ENCODE measurements around the gene CPNE8.

CPNE8 gene

GRCh38 chr12:38892976-38893375 is 12.4 kb downstream of the CPNE8 start:
- no peak for DNase-seq

DNA sequence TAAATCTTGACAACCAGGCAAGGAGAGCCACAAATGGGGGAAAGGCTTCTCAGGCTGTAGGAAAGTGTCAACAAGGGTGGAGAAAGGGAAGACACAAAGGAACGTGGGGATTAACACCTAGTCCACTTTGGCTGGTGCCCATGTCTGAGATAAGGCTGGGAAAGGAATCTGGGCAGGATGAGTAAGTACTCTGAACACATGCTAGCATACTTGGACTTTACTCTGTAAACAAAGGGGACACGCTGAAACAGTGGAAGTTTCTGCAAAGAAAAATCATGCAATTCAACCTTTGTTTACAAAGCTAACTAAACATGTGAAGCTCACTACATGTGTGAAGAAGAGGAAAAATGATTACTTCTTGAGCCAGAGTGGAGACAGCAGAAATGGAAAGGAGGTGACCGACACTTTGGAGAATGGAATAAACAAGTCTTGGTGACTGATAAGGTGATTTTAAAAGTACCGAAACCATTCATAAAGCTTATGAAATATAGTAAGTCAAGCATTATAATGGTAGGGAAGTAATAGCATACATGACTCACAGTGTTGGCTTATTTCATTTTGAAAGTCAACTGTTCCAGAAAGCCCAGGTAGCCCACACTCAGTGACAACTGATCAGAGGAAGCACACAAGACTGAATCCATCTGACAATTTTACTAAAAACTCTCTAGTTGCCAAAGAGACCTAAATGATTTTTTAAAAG is 13.2 kb downstream of the CPNE8 start:
- DNase-seq = no peak

DNA sequence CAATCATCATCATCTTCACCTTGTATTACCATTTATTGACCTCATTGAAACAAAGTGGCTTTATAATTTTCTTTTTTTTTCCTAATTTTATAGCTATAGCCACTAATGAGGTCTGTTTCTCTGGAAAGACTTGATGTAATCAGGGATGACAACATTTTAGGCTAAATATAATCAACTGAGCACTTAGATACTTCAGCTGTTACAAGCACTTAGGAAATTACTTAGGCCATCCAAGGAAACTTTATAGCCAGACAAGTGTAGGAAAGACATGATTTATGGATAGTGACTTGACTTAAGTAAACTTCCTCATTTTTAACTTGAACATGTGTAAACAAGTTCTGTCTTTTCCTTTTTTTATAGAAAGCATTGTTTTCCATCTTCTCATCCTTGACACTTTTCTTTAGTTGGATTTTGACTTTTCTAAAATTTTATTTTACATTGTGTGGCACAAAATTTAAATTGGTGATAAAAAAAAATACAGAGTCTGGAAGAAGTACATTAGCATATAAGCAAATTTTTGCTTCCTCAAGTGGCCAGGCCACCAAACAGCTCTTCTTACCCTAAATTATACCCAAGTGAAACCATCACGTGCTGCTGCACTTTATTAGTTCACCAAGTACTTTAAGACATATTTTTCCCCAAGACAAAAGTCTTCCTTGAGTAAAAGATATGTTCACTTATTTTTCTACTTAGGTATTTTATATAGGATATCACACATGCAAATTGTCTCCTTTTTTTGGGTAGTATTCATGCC is 15.1 kb downstream of the CPNE8 start:
- DNase-seq = no peak

GRCh38 chr12:38889297-38889815 is 16.0 kb downstream of the CPNE8 start:
- no peak for DNase-seq

- DNase-seq = no peak
Measured at GRCh38 chr12:38887770-38888169, 17.6 kb downstream of the CPNE8 start.

- no peak for DNase-seq
Measured at GRCh38 chr12:38886931-38887330, 18.5 kb downstream of the CPNE8 start.

GRCh38 chr12:38886064-38886463 is 19.3 kb downstream of the CPNE8 start:
- DNase-seq = peak; percentile 9

- no peak for DNase-seq
Measured at GRCh38 chr12:38884666-38885065, 20.7 kb downstream of the CPNE8 start.

DNA sequence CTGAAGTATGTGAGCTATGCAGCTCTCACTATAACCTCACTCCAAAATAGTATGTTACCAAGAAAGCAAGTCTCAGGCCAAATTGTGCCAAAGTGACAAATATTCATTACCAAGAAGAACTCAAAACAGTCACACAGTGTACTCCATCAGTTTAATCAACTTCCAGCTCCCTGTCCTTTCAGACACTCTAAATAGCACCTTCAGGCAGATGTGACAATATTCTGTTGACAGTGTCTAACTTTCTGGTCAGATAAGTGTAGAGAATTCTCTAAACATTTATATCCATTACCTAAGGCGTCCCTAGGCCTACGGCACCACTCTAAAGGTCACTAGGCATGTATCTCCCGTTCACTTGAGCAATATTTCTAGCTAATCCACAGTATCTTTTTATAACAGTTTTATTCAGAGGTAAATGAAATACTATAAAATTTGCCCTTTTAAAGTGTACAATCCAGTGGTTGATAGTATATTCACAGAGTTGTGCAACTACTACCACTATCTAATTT is 21.7 kb downstream of the CPNE8 start:
- no peak for DNase-seq

DNA sequence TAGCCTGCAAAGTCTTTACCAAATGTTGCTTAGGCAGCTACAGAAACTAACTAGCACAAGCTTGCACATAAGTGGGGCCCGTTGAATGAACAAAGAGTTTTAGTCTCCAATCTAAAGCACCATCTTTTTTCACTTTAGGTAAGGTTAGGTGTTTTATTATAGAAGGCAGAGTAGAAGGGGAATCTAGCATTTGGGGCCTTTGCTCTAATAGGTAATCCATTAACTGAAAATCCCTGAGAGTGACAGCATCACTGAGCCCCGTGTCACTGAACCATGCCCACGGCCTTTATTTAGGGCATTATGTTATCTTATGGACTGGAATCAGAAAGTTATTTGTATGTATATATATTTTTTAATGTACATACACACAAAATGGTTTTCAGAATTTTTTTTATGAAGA is 25.1 kb downstream of the CPNE8 start:
- DNase-seq = no peak

DNA sequence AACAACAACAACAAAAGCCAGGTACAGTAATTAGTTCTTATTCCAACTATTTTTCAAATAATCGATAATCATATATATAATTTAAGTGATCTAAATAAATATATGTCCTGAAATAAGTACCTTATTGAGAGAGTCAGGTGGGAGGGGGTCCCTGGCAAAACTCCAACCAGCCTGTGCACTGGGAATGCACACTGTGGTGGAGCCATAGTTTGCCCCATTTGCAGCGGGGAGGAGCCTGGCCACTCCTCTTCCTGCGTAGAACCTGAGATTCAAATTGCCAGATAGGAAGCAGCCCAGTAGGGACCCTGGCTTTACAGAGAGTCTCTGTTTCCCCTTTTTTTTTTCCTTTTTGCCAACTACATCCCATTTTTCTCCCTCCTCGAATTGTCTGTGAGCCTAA is 26.4 kb downstream of the CPNE8 start:
- no peak for DNase-seq

DNA sequence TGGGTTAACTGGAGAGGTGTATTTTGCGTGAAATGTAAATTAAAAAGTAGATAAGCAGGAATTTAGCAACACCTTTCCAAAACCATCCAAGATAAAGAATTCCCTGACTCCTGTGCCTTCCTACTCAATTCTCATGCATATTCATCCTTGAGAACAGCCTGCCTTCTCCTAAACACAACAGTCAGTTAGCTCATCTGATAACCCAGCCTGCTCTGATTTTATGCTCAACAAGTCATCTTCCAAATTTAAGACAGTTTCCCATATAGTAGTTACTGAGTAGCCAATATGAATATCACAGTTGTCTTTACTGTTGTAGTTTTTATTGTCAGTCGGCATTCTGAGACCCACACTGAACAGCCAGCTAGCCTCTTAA is 27.1 kb downstream of the CPNE8 start:
- DNase-seq = no peak

GRCh38 chr12:38875586-38876228 is 29.7 kb downstream of the CPNE8 start:
- DNase-seq = no peak

GRCh38 chr12:38872561-38872960 is 32.8 kb downstream of the CPNE8 start:
- DNase-seq = no peak

- DNase-seq = no peak
Measured at GRCh38 chr12:38872156-38872555, 33.2 kb downstream of the CPNE8 start.

GRCh38 chr12:38869036-38869435 is 36.4 kb downstream of the CPNE8 start:
- no peak for DNase-seq

GRCh38 chr12:38850461-38850860 is 54.9 kb downstream of the CPNE8 start:
- no peak for DNase-seq

- no peak for DNase-seq
Measured at GRCh38 chr12:38847247-38847646, 58.1 kb downstream of the CPNE8 start.

DNA sequence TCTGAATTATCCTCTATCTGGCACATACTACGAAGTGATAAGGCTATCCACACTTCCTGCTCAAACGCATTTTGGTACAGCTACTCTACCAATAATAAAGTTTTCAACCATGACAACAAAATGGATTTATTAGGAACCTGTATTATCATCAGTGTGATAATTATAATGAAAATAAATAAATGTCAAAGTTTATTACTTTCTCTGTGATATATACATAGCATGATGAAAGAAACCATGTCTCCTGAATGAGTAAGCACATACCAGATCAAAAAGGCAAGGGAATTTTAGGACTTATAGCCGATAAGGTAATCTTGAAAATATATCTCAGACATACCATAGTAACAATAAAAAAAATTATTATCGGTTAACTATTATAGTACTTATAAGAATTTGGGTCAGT is 61.1 kb downstream of the CPNE8 start:
- DNase-seq = no peak

DNA sequence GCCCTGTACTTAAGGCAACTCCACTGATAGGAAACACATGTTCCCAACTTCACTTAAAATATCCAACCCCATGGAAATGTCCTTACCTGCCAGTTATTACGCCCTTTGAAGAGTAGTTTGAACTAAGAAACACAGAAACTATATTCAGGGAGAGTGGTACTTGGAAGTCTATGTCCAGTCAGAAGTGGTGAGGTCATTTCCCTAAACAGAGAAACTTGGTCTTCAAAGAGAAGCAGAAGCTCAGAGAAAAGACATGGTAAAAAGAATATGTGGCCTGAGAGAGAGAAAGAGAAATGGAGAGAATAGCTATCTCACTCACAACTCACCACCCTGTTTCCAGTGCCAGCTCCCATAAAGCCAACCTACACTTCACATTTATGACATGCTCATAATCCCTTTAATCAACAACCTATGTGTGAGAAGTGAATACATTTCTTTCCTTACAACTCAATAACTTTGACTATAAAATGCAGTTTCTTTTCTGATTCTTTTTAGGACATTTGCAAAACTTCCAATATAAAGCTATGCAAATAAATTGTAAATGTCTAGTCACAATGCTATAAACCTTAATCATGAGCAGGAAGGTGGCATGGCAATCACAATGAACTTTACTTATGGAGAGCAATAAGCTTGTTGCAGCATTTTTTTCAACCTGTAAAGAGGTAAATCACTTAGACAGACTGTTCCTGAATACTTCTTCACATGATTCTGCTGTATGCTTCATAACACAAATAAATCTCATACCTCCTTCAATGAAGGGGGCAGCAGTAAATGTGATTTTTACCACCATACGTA is 67.1 kb downstream of the CPNE8 start:
- no peak for DNase-seq

- no peak for DNase-seq
Measured at GRCh38 chr12:38831715-38832114, 73.7 kb downstream of the CPNE8 start.

GRCh38 chr12:38825006-38825405 is 80.4 kb downstream of the CPNE8 start:
- DNase-seq = no peak

GRCh38 chr12:38823738-38824137 is 81.7 kb downstream of the CPNE8 start:
- no peak for DNase-seq

Measured in CD4-positive, alpha-beta T cell treated with Interleukin-6 for 4 hours (primary cell).